ENCODE data around the gene ACKR1.

Gene ACKR1

GRCh38 chr1:159173320-159173719 lies 31.4 kb upstream of the ACKR1 start:
- no peak for DNase-seq (ENCODE audit: low read depth in 1 of 2, low spot score in 1 of 2)
- TF ChIP-seq JUND (IDR thresholded peaks at IDR 0.05; ENCODE audit: low read depth): no peak
- in situ Hi-C loops (cut with HindIII; ENCODE audit: low pct_unique_long_range_greater_than_20kb, low sequenced_read_pairs): no loop called here

GRCh38 chr1:159175571-159175970 lies 29.1 kb upstream of the ACKR1 start:
- DNase-seq (ENCODE audit: low read depth in 1 of 2, low spot score in 1 of 2): no peak
- TF ChIP-seq JUND (IDR thresholded peaks at IDR 0.05; ENCODE audit: low read depth): no peak
- in situ Hi-C loops (cut with HindIII; ENCODE audit: low pct_unique_long_range_greater_than_20kb, low sequenced_read_pairs): no loop called here

GRCh38 chr1:159177272-159177907 lies 27.3 kb upstream of the ACKR1 start:
- peak; percentile 84 to 93 for DNase-seq (ENCODE audit: low read depth in 1 of 2, low spot score in 1 of 2)
- in situ Hi-C loops (cut with HindIII; ENCODE audit: low pct_unique_long_range_greater_than_20kb, low sequenced_read_pairs): no loop called here
- no peak for TF ChIP-seq JUND (IDR thresholded peaks at IDR 0.05; ENCODE audit: low read depth)

- in situ Hi-C loops (cut with HindIII; ENCODE audit: low pct_unique_long_range_greater_than_20kb, low sequenced_read_pairs): no loop called here
- no peak for DNase-seq (ENCODE audit: low read depth in 1 of 2, low spot score in 1 of 2)
- TF ChIP-seq JUND (IDR thresholded peaks at IDR 0.05; ENCODE audit: low read depth): no peak
These were observed 24.8 kb upstream of the ACKR1 start for GRCh38 chr1:159179906-159180305.

DNA sequence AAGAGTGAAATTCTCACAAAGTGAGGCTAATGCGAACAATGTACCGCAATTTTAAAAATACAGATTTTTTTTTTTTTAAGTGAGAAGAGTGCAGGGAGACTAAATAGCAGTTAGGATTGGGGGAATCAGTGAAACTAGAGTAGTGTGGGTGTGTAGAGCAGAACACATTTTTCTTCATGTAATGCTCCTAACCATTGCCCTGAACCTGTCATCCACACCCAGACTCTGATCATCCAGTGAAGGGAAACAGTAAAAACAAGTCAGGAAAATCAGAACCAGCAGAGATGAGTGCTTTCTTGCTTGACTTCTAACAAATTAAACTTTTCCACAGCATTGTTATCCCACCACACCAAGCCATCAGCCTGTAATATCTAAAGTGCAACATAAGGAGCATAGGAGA lies 24.2 kb upstream of the ACKR1 start:
- in situ Hi-C loops (cut with HindIII; ENCODE audit: low pct_unique_long_range_greater_than_20kb, low sequenced_read_pairs): no loop called here
- DNase-seq (ENCODE audit: low read depth in 1 of 2, low spot score in 1 of 2): no peak
- no peak for TF ChIP-seq JUND (IDR thresholded peaks at IDR 0.05; ENCODE audit: low read depth)

DNA sequence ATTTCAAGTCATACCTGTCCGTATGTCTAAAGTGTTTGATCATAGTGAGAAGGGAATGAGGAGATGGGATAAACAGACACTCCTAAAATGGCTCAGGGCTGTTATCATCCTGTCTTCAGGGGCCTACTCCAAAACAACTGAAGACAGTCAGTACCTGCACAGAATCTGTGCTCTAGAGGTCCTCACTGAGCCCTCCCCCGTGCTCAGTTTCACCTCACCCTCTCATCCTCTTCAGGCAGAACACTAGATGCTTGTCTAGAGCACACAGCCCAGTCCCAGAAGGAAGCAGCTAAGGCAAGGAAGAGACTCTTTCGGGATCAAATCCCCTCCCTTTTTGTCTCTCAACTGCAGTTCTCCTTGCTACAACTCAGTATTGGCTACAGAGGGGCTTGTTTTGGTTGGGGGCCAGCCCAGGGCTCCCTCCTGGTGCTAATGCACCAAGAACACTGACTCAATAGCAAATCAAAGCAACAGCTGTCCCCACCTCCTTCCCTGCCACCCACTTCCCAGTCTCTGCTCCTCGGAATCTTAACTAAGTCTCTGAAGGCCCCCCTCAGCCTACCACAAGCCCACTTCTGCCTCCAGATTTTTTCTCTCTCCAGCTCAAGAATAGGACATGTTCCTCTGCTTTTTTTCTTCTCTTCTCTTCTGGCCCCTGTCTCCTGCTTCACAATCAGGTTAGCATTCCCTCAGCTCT lies 23.2 kb upstream of the ACKR1 start:
- DNase-seq (ENCODE audit: low read depth in 1 of 2, low spot score in 1 of 2): no peak
- in situ Hi-C loops (cut with HindIII; ENCODE audit: low pct_unique_long_range_greater_than_20kb, low sequenced_read_pairs): no loop called here
- no peak for TF ChIP-seq JUND (IDR thresholded peaks at IDR 0.05; ENCODE audit: low read depth)

GRCh38 chr1:159184201-159184600 lies 20.5 kb upstream of the ACKR1 start:
- no peak for TF ChIP-seq JUND (IDR thresholded peaks at IDR 0.05; ENCODE audit: low read depth)
- in situ Hi-C loops (cut with HindIII; ENCODE audit: low pct_unique_long_range_greater_than_20kb, low sequenced_read_pairs): no loop called here
- DNase-seq (ENCODE audit: low read depth in 1 of 2, low spot score in 1 of 2): no peak

GRCh38 chr1:159185121-159185520 lies 19.6 kb upstream of the ACKR1 start:
- TF ChIP-seq JUND (IDR thresholded peaks at IDR 0.05; ENCODE audit: low read depth): no peak
- in situ Hi-C loops (cut with HindIII; ENCODE audit: low pct_unique_long_range_greater_than_20kb, low sequenced_read_pairs): no loop called here
- no peak for DNase-seq (ENCODE audit: low read depth in 1 of 2, low spot score in 1 of 2)

DNA sequence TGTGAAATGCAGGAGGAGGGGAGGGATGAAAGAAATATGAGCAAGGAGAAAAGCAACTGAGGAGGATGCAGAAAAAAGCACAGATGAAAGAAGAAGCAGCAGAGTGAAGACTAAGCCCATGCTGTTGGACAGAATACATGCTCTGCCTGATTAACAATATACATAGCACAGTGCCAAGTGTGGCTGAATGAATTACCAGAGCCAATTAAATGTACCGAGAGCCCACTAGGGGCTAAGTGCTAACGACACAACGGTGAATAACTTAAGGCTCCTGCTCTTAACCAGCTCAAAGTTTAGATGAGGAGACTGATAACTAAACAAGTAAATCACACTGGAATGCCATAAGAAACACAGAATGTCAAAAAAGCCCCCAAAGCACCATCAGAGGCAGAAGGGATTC lies 17.6 kb upstream of the ACKR1 start:
- no peak for TF ChIP-seq JUND (IDR thresholded peaks at IDR 0.05; ENCODE audit: low read depth)
- no peak for DNase-seq (ENCODE audit: low read depth in 1 of 2, low spot score in 1 of 2)
- in situ Hi-C loops (cut with HindIII; ENCODE audit: low pct_unique_long_range_greater_than_20kb, low sequenced_read_pairs): no loop called here

DNA sequence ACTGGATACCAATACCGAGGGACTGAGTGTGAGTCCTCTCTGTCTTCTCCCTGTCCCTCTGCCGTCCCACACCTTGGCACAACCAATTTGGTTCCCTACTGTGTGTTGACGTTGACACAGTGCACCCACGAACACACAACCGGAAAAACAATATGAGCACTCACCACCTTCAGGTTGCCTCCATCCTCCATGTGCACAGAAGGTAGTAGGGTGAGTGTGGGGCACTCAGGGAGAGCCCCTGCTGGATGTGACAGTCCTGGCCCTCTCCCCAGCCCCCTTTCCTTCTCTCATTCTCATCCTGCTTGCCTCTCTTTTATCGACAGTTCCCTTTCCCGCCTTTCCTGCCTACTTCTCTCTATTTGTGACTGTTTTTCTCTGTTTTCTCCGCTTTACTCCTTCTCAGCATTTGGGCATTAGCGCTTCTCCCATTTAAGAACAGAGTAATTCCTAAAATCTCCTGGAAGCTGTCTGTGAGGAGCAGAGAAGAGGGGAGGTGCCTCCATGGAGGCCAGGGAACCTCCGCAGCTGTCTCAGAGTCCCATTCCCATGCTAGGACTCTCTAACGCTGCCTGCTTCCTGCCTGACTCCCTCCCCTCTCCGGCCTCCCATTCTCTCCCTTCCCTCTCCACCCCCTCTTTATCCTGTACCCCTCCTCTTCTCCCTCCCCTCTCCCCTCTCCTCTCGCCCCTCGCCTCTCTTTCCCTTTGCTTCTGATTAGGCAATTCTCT lies 16.9 kb upstream of the ACKR1 start:
- in situ Hi-C loops (cut with HindIII; ENCODE audit: low pct_unique_long_range_greater_than_20kb, low sequenced_read_pairs): no loop called here
- no peak for DNase-seq (ENCODE audit: low read depth in 1 of 2, low spot score in 1 of 2)
- TF ChIP-seq JUND (IDR thresholded peaks at IDR 0.05; ENCODE audit: low read depth): no peak

DNA sequence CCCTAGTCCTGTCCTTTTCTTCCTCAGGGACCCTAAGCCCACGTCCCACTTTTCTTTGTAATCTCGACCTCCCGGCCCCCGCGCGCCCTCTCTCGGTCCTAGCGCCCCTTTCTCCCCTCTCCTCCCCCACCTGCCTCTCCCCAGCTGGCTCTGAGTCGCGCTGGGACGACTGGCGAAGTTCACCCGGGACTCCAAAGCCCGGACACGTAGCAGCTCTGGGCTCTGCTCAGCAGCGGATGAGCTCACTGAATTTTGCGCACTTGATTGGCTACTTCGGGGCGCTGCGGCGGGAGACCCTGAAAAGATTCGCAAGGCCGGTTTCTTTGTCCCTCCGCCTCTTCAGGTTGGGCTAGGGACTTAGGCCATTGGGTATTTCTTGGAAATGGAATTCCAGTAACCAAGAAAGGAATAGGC lies 16.3 kb upstream of the ACKR1 start:
- in situ Hi-C loops (cut with HindIII; ENCODE audit: low pct_unique_long_range_greater_than_20kb, low sequenced_read_pairs): no loop called here
- TF ChIP-seq JUND (IDR thresholded peaks at IDR 0.05; ENCODE audit: low read depth): no peak
- DNase-seq (ENCODE audit: low read depth in 1 of 2, low spot score in 1 of 2): peak; percentile 42 to 54

DNA sequence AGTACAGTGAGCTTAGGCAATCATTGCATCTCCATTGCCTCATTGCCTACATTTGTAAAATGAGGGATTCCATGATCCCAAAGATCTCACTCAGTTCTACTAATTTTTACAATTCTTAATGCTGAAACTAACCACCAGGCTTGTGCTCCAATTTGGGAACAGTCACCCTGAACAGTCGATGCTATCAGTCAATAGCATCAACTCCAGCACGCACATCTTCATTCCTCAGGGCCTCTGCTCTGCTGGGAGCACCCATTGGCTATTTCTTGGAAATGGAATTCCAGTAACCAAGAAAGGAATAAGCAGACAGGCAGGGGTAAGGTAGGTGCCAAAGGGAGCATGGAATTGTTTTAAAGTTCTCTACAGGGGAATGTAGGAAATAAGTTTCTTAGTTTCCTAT lies 14.2 kb upstream of the ACKR1 start:
- TF ChIP-seq JUND (IDR thresholded peaks at IDR 0.05; ENCODE audit: low read depth): no peak
- DNase-seq (ENCODE audit: low read depth in 1 of 2, low spot score in 1 of 2): no peak
- in situ Hi-C loops (cut with HindIII; ENCODE audit: low pct_unique_long_range_greater_than_20kb, low sequenced_read_pairs): no loop called here

DNA sequence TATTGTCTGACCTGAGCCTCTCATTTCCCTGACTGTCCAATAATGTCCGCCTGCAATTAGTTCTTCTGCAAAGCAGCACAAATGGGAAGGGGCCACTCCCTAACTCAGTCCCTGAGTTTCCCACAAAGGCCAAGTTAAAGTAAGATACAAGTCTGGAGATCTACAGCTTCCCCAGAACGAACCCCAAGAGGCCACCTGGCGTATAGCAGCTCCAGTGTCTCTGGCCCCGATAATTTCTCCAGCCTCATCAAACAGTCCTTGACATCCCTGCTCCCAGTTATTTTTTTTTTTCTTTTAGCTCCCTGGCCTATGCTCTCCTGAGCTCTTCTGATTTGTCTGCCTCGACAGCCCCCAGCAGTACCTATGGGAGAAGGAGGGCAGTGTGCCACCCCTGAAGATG lies 8.1 kb upstream of the ACKR1 start:
- DNase-seq (ENCODE audit: low read depth in 1 of 2, low spot score in 1 of 2): no peak
- TF ChIP-seq JUND (IDR thresholded peaks at IDR 0.05; ENCODE audit: low read depth): no peak
- in situ Hi-C loops (cut with HindIII; ENCODE audit: low pct_unique_long_range_greater_than_20kb, low sequenced_read_pairs): no loop called here
